Neural cell (in vitro differentiated cells): Measurements from ENCODE around the gene USP7.

ENCODE experiments used
- CTCF ChIP-seq: fragments of 450-650 bp; IDR thresholded peaks from 2 replicates; pipeline ENCODE4 v1.5.1; 2014; ENCODE audit warnings: antibody characterized with exemption, mild to moderate bottlenecking, moderate library complexity; ENCODE audit not compliant: poor library complexity, severe bottlenecking
- EP300 ChIP-seq: fragments of 450-650 bp; conservative IDR thresholded peaks from 2 replicates; pipeline ENCODE4 v1.6.1; 2014; ENCODE audit warnings: antibody characterized with exemption, mild to moderate bottlenecking, moderate library complexity; ENCODE audit not compliant: poor library complexity, severe bottlenecking
- EZH2 ChIP-seq: fragments of 200-600, 300-800 bp; shearing (Covaris generic), sonication (generic); IDR thresholded peaks from 2 replicates; pipeline ENCODE4 v1.6.1; 2014; ENCODE audit warnings: antibody characterized with exemption, low read length, borderline replicate concordance, mild to moderate bottlenecking; ENCODE audit not compliant: insufficient read depth, poor library complexity, severe bottlenecking
- POLR2AphosphoS5 ChIP-seq: IDR thresholded peaks from 2 replicates; pipeline ENCODE4 v1.6.1; 2012
- REST ChIP-seq: IDR thresholded peaks from 2 replicates; pipeline ENCODE4 v1.6.1; 2012; ENCODE audit warnings: borderline replicate concordance
- SMC3 ChIP-seq: fragments of 450-650 bp; conservative IDR thresholded peaks from 2 replicates; pipeline ENCODE4 v1.6.1; 2014; ENCODE audit warnings: antibody characterized with exemption, mild to moderate bottlenecking, moderate library complexity; ENCODE audit not compliant: poor library complexity
- TAF1 ChIP-seq: IDR thresholded peaks from 2 replicates; pipeline ENCODE4 v1.6.1; 2012; ENCODE audit warnings: low read depth

DNA sequence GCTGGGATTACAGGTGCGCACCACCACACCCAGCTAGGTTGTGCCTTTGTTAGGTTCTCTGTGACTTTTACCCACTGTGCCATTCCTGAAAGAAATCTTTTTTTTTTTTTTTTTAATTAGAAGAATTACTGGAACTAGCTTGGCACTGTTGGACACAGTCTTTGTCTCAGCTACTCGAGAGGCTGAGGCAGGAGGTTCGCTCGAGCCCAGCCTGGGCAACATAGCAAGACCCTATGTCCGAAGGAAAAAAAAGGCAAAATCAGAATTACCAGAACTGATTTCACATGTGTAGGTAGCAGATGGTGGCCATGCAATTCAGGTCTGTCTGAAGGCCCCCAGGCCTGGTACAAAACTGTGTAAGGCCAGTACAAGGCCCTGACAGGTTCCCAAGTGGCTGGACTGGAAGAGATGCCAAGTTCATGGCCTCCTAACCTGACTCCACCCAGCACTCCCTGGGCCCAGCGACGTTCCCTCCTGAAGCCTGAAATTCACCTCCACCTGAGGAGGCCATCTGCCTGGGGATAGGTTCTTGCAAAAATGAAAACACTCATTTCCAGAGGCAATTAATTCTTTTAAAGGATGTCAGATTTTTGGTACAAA, 117.9 kb downstream of the USP7 start:
- TF ChIP-seq EP300 (no peak), EZH2 (no peak), CTCF (no peak), REST (no peak), POLR2AphosphoS5 (no peak), SMC3 (no peak), TAF1 (no peak)
